Measurements from ENCODE around the gene C1orf159. TPM values are rescaled to one million over a fixed set of nuclear protein-coding genes. Genes with fewer than 3 reads are reported as not detected.

The C1orf159 gene
- total and polyA plus RNA-seq, 9 of the 15 experiments (the other 6 are each of a cell fraction or from before 2014, with no cell fraction given) = 0.28 to 54.9 (median 10.6) TPM

GRCh38 chr1:1109743-1110142, 6.1 kb downstream of the C1orf159 start (continued):
- TF ChIP-seq ZNF584 (CRISPR knock-in tag; IDR thresholded peaks at IDR 0.05; ENCODE audit: low read depth) (no peak), MCM2 (IDR thresholded peaks at IDR 0.05; ENCODE audit: low read depth) (no peak), DEAF1 (CRISPR knock-in tag; IDR thresholded peaks at IDR 0.05) (no peak), ZNF830 (CRISPR knock-in tag; IDR thresholded peaks at IDR 0.05) (no peak), ZNF76 (CRISPR knock-in tag; IDR thresholded peaks at IDR 0.05; ENCODE audit: borderline replicate concordance) (no peak), FOXM1 (IDR thresholded peaks at IDR 0.05; ENCODE audit: low read depth) (no peak), FOXM1 (CRISPR knock-in tag; IDR thresholded peaks at IDR 0.05; ENCODE audit: low read depth) (0 out of 2 replicates have a peak, but pooled peaks have one; percentile 29), MBD2 (IDR thresholded peaks at IDR 0.05; ENCODE audit: borderline replicate concordance, low read depth) (no peak), DMBX1 (CRISPR knock-in tag; IDR thresholded peaks at IDR 0.05; ENCODE audit: borderline replicate concordance) (0 out of 2 replicates have a peak, but pooled peaks have one; percentile 54), ZKSCAN1 (IDR thresholded peaks at IDR 0.05; ENCODE audit: low read depth, low read length) (0 out of 2 replicates have a peak, but pooled peaks have one; percentile 31), NFXL1 (CRISPR knock-in tag; IDR thresholded peaks at IDR 0.05) (no peak), SOX6 (IDR thresholded peaks at IDR 0.05) (peak; percentile 56; the same call in 1 of the 2 replicates), FOS (IDR thresholded peaks at IDR 0.05; ENCODE audit: extremely low read depth, insufficient read length) (no peak), ZNF133 (CRISPR knock-in tag; IDR thresholded peaks at IDR 0.05) (no peak), SMARCC2 (IDR thresholded peaks at IDR 0.05; ENCODE audit: low read depth) (peak; percentile 43; the same call in 1 of the 2 replicates), ZNF740 (CRISPR knock-in tag; IDR thresholded peaks at IDR 0.05) (peak; percentile 72; the same call in 1 of the 2 replicates), ZNF740 (tag; IDR thresholded peaks at IDR 0.05) (peak in 1 of 2 experiments; percentile 75; a peak in 2 of 4 replicates), TCF7 (IDR thresholded peaks at IDR 0.05; ENCODE audit: borderline replicate concordance) (no peak), BRF2 (IDR thresholded peaks at IDR 0.05; ENCODE audit: borderline replicate concordance, insufficient read depth, insufficient read length) (no peak), RBBP5 (IDR thresholded peaks at IDR 0.05; ENCODE audit: borderline replicate concordance, insufficient read depth, low read length, poor library complexity, severe bottlenecking) (peak; percentile 48), MED1 (CRISPR knock-in tag; IDR thresholded peaks at IDR 0.05; ENCODE audit: borderline replicate concordance) (no peak), L3MBTL2 (IDR thresholded peaks at IDR 0.05) (peak; percentile 69), GABPB2 (CRISPR knock-in tag; conservative IDR thresholded peaks at IDR 0.05) (no peak), ZBTB26 (CRISPR knock-in tag; IDR thresholded peaks at IDR 0.05) (no peak), DACH1 (IDR thresholded peaks at IDR 0.05; ENCODE audit: partially characterized antibody) (no peak), CEBPG (CRISPR knock-in tag; IDR thresholded peaks at IDR 0.05) (no peak), CEBPG (tag; conservative IDR thresholded peaks at IDR 0.05 in 1 of 2, IDR thresholded peaks at IDR 0.05 in 1 of 2) (no peak)
